Stimulated activated CD4-positive, alpha-beta T cell treated with anti-CD3 and anti-CD28 coated beads, Interleukin-15, amount 100 ng/mL, for 48 hours (primary cell): ENCODE data around the gene CASP10.
"Not testable (repeated sequence)": the region's sequence is repeated elsewhere in the genome, so short reads cannot be mapped to it uniquely, and the experiment has no call there.

Experiments
- DNase-seq, 2 donors: peaks; one replicate each; pipeline ENCODE4 v3.0.0-alpha.2; 2020; ENCODE audit warnings: low read depth in 2 of 2

CASP10 gene

DNA sequence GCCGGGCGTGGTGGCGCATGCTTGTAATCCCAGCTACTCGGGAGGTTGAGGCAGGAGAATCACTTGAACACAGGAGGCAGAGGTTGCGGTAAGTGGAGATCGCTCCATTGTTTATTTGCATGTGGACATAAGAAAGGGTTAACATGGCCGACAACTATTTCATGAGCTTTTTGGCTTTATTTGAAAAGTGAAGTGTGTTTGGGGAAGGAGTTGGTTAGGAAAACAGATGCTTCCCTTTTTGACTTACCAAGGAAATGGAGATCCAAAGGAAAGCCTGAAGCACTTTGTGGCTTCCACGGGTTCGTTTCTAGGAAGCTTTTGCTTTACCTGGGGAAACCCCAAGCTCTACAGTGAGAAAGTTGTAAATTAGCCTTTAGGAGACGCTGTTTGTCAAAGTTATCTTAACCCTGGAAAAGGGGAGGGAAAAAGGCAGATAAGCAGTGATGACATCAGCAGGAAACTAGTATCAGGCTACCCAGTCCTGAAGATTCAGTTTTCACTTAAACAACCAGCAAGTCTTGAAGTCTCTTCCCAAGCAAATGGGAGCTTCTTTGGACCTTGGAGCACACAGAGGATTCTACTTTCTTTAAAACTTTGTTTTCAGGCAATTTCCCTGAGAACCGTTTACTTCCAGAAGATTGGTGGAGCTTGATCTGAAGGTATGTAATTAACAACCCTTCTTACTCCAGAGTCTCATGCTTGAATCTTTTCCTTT is at the start of gene CASP10:
CASP10 (plus strand) TSS at position 492 of the 715 bp plus-strand sequence. CDS start 2,637 bp downstream, outside the sequence.
- no peak for DNase-seq

DNA sequence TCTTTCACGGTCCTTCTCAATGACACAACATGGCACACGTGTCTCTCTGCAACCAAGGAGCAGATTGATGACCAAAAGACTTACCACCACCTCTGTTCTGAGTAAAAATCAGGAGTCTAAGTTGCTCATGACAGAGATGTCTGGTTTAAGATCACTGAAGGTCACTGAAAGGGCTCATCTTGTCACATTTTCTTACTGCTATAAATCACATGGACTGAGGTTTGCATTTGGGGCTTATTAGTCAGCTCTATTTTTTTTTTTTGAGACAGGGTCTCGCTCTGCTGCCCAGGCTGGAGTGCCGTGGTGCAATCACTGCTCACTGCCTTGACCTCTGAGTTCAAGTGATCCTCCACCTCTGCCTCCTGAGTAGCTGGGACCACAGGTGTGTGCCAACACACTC is 47.6 kb upstream of the CASP10 start:
- no peak for DNase-seq

DNA sequence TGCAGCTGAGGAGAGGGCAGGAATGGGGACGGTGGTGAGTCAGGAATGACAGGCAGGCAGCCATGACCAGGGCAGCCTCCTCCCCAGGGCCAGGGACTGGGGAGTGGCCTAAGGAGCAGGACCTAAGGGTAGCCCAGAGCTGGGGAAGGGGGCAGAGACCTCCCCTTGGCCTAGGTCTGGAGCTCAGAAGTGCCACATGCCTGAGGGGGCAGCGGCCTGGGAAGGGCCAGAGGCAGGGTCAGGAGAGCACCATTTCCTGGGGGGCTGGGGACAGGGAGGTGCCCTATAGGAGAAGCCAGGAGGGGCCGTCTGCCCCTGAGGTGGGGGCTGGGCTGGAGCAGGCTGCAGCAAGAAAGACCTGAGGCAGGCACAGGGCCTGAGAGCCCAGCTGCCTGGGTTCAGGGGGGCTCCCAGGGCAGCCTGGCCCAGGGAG is 46.0 kb upstream of the CASP10 start:
- no peak for DNase-seq

DNA sequence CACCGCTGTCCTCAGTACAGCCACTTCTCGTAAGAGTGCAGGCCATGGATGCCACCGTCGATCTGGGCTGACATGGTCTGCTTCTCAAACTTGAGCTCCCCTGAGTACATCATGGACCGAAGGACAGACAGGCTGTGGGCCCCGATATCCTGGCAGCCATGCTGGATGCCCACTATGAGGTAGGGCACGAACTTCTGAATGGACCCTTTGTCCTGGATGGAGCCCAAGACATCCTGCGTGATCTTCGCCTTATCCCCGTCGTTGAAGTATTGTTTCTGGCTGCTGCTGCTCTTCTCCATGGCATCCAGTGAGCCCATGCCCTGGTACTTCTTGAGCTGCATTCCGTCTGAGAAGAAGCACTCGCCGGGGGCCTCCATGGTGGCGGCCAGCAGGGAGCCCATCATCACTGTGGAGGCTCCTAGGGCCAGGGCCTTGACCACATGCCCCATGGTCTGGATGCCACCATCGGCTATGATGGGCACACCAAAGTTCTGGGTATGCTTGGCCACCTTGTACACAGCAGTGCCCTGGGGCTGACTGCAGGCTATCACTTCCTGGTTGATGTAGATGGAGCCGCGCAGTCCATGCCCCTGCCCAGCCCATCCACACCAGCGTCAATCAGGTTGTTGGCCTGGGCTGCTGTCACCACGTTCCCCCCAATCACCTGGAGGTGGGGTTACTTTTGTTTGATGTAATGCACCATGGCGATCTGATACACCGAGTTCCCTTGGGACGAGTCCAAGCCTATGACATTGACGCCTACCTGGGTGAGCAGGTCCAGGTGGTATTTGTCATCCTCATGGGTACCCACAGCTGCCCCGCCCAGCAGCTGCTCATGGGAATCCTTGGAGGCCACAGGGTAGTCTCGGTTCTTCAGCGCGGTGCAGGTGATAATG is 45.2 kb upstream of the CASP10 start:
- DNase-seq: no peak

GRCh38 chr2:201138401-201138970 is 44.5 kb upstream of the CASP10 start:
- DNase-seq: no peak

DNA sequence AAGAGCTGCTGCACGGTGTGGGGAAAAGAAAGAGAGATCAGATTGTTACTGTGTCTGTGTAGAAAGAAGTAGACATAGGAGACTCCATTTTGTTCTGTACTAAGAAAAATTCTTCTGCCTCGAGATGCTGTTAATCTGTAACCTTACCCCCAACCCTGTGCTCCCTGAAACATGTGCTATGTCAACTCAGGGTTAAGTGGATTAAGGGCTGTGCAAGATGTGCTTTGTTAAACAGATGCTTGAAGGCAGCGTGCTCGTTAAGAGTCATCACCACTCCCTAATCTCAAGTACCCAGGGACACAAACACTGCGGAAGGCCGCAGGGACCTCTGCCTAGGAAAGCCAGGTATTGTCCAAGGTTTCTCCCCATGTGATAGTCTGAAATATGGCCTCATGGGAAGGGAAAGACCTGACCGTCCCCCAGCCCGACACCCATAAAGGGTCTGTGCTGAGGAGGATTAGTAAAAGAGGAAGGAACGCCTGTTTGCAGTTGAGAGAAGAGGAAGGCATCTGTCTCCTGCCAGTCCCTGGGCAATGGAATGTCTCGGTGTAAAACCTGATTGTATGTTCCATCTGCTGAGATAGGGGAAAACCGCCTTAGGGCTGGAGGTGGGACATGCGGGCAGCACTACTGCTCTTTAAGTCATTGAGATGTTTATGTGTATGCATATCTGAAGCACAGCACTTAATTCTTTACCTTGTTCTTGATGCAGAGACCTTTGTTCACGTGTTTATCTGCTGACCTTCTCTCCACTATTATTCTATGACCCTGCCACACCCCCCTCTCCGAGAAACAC is 43.8 kb upstream of the CASP10 start:
- not testable (repeated sequence) for DNase-seq

DNA sequence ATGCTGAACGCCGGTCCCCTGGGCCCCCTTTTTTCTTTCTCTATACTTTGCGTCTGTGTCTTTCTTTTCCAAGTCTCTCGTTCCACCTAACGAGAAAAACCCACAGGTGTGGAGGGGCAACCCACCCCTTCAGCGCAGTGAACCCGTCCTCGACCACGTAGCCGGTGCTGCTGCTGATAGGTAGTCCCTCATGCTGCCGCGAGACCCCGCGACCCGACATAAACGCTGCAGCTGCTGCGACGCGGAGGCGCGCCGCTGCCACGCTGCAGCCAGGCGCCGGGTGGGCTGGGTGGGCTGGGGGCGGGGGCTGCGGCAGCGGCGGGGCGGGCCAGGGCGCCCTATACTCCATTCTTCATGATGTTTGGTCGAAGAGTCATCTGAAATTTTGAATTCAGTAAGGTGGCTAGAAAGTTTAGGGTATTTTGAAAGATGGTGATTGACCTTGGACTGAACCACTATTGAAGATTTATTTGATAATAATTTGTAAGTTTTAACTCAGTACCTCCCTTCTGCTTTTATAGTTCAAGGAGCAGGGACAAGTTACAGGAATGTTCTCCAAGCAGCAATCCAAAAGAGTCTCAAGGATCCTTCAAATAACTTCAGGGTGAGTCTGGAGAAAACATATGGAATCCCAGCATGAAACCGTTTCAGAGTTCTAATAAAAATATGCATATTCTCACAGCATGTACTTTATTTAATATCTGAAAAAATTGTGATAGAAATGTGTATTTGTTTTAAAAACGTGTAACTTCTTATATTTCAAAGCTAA is 42.9 kb upstream of the CASP10 start:
- no peak for DNase-seq

DNA sequence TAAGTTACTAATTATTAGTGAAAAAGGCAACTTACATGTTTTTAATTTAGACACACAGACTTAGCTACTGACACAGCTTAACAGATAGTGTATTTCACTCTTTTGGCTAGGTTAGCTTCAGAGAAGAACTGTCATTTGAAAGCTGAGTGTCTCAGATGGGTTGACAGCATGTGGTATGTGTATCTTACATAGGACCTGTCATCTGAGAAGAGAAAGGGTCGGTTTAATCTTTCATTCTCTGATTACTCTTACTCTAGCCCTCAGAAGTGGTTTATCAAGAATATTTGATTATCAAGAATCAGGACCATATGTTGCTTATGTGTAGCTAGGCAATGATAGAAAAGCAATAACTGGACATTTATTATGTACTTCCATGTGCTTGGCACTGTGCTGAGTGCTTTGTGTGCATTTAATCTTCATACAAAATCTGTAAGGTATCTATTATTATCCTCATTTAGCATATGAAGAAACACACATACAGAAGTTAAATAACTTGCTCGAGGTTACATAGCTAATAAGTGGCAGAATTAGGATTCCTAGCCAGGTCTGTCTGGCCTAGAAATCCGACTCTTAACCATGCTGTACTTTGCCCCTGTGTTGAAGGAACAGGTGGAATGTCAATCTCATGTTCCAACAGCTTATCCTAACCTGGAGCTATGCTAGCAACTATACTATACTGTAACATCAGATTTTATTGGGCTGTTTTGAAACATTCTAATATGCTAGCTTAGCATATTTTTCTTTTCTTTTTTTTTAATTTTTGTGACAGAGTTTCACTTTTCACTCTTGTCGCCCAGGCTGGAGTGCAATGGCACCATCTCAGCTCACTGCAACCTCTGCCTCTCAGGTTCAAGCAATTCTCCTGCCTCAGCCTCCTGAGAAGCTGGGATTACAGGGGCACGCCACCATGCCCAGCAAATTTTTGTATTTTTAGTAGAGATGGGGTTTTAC is 38.6 kb upstream of the CASP10 start:
- no peak for DNase-seq

GRCh38 chr2:201148434-201148990 is 34.4 kb upstream of the CASP10 start:
- no peak for DNase-seq

- DNase-seq: no peak
Measured at GRCh38 chr2:201149064-201149820, 33.7 kb upstream of the CASP10 start.

- DNase-seq: not testable (repeated sequence)
Measured at GRCh38 chr2:201149821-201150165, 33.1 kb upstream of the CASP10 start.

GRCh38 chr2:201150454-201151020 is 32.4 kb upstream of the CASP10 start:
- DNase-seq: no peak

GRCh38 chr2:201151127-201151981 is 31.6 kb upstream of the CASP10 start:
- DNase-seq: no peak

DNA sequence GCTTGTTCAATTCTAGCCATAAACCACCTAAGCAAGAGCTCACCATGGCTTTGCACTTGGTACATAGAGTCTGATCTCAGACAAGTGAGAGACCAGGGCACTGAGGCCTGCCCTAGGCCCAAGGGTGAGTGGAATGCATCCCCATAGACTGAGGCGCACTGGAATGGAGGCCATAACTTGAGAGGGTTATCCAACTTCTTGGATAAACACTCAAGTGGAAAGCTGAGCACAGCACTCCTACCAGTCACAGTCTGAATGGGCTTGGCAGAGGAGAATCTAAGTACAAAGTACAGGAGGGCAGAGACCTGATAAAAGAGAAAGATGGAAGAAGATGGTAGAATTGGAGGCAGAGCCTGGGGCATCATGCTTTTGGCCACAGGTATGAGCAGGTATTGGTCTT is 30.4 kb upstream of the CASP10 start:
- no peak for DNase-seq

- DNase-seq: no peak
Measured at GRCh38 chr2:201152999-201153815, 29.7 kb upstream of the CASP10 start.

DNA sequence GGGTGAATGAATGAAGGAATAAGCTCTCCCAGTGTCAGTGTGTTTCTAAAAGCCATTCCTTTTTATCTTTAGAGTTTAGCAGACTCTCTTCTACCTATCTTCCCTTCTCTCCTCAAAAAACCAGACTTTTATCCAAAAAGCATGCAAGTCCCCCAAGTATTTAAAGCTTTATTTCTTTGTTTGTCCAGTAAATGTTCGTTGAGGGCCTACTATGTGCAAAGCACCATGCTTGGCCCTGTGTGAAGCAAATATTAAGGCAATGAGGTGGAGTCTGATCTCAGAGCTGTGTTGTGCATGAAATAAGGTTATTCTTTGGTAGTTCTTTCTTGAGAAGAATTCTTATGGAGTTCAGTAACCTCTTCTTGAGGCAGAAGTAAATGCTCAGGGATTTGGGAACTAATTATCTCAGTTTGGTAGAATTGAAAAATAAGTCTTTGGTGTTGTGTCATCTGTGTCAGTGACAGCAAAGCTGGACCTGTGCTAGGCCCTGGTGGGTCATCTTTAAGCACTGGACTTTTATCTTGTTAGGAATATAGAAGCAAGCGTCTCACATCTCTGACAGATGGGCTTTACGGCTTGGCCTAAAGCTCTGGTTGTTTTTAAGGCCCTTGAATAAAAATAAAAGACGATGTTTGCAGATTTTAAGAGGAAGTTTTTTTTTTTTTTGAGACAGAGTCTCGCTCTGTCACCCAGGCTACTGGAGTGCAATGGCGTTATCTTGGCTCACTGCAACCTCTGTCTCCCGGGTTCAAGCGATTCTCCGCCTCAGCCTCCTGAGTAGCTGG is 28.1 kb upstream of the CASP10 start:
- DNase-seq: no peak
